Measurements from ENCODE around the gene ATE1.

- TF ChIP-seq CTCF (conservative IDR thresholded peaks at IDR 0.05 in 1 of 2, IDR thresholded peaks at IDR 0.05 in 1 of 2; ENCODE audit: low read depth in 1 of 2, low read length in 2 of 2) (no peak), EZH2 (IDR thresholded peaks at IDR 0.05; ENCODE audit: low read length, missing control alignments) (no peak)
Observed at GRCh38 chr10:121698902-121699301, 228.9 kb downstream of the ATE1 start.

All from fibroblast of lung (primary cell).